Adrenal gland (tissue), 12 donors: ENCODE measurements around the gene MACROD2. TPM values are rescaled to one million over a fixed set of nuclear protein-coding genes. Genes with fewer than 3 reads are reported as not detected.

Experiments
- DNase-seq, 7 donors: peaks; one replicate each; pipeline ENCODE4 v3.0.0-alpha.2; 2019 to 2020
- H3K27ac ChIP-seq, 5 donors: fragments of 200-600 bp; sonication (generic) in 4 of 5; 1 replicate in 3 of 5; 2 replicates in 2 of 5; pipeline versions ENCODE4 v1.5.1 to v1.8.0; 2016 to 2020; ENCODE audit warnings: mild to moderate bottlenecking in 1 of 5
- H3K27me3 ChIP-seq: fragments of 200-600 bp; 2 replicates; pipeline ENCODE4 v1.8.0; 2021
- H3K36me3 ChIP-seq, 2 donors: fragments of 200-600 bp; replicated peaks in 1 of 2; 1 replicate in 1 of 2; 2 replicates in 1 of 2; pipeline versions ENCODE4 v1.5.1 to v1.8.0; 2018 to 2022
- H3K4me1 ChIP-seq, 2 donors: fragments of 200-600 bp; replicated peaks in 1 of 2; 1 replicate in 1 of 2; 2 replicates in 1 of 2; pipeline versions ENCODE4 v1.5.1 to v1.8.0; 2018 to 2021
- H3K4me3 ChIP-seq, 4 donors: fragments of 200-600 bp; sonication (generic) in 3 of 4; one replicate each; pipeline ENCODE4 v1.5.1; 2016 to 2018
- H3K9me3 ChIP-seq, 3 donors: fragments of 200-600 bp; sonication (generic) in 1 of 3; replicated peaks in 1 of 3; 1 replicate in 2 of 3; 2 replicates in 1 of 3; pipeline versions ENCODE4 v1.5.1 to v1.8.0; 2016 to 2021
- POLR2A ChIP-seq, 2 donors: fragments of 450-650 bp; IDR thresholded peaks; one replicate each; pipeline ENCODE4 v1.6.1; 2017; ENCODE audit warnings: antibody characterized with exemption in 2 of 2, mild to moderate bottlenecking in 2 of 2, moderate library complexity in 1 of 2
- WGBS, 4 donors: extraction: QIAGEN DNeasy Blood & Tissue Kit in 2 of 4; methylation state at CpG; one replicate each; pipeline versions ENCODE4 v1.1.5 to v1.1.7; 2013 to 2017; 5-methylcytosine and 5-hydroxymethylcytosine counted together
- intact Hi-C, 2 donors: fragments of 100-400 bp; cut with DNase I; formaldehyde crosslinking; loops; one replicate each; pipeline versions ENCODE4 v1.14.1 to v1.15.0; 2022 to 2023
- polyA plus RNA-seq, 3 donors: library from polyadenylated mRNA; stranded (reverse); fragments of 200-250 nt in 2 of 3; fragments of 350-450 nt in 1 of 3; fragmentation: Illumina TruSeq in 1 of 3; extraction: RNeasy Lipid Tissue Mini Kit (QIAGEN cat#74804) in 1 of 3; gene quantifications; one replicate each; pipeline ENCODE4 v1.2.3, GENCODE V29; 2013 to 2014
- total RNA-seq, 9 donors: library from RNA; depleted of rRNA in 4 of 9; stranded (reverse); fragments of >200 nt in 4 of 9; fragments of 120-200 nt in 1 of 9; fragmentation: NEBNext Ultra II Directional in 1 of 9; extraction: Animal tissue kit (Norgen Biotek cat#: 25700) in 1 of 9; gene quantifications; one replicate each; pipeline versions ENCODE4 v1.1.0 to v1.2.4, GENCODE V29; 2013 to 2023
- TF ChIP-seq, protein P1 (sequence below), 6 experiments: fragments of 450-650 bp in 4 of 6; fragments of 200-600 bp in 2 of 6; sonication (generic) in 1 of 6; IDR thresholded peaks; 1 replicate in 5 of 6; 2 replicates in 1 of 6; pipeline versions ENCODE4 v1.5.1 to v1.8.0; 2016 to 2021; ENCODE audit warnings: antibody characterized with exemption in 6 of 6, mild to moderate bottlenecking in 2 of 6, moderate library complexity in 1 of 6
- donor health status: healthy with polysubstance abuse.
- donor health status: Bipolar disorder and iron deficiency.
- donor health status: DM: yes; HTN: yes; CAD: no.
- donor health status: DM: no; HTN: no; CAD: no.
- donor health status: DM: no; HTN: no; CAD: no.
- donor health status: DM: yes; HTN: yes; CAD: no.

MACROD2 gene
- total and polyA plus RNA-seq, 12 donors: 1.1 to 21.2 (median 6.4) TPM

- Histone ChIP-seq H3K36me3 (no peaks in the 10 kb centered on the region), H3K4me3 (no peak overlapping the region), H3K4me1 (no peaks in the 10 kb centered on the region), H3K27ac (no peak overlapping the region), H3K27me3 (no peaks in the 10 kb centered on the region), H3K9me3 (no peaks in the 10 kb centered on the region)
- TF ChIP-seq, protein P1, sequence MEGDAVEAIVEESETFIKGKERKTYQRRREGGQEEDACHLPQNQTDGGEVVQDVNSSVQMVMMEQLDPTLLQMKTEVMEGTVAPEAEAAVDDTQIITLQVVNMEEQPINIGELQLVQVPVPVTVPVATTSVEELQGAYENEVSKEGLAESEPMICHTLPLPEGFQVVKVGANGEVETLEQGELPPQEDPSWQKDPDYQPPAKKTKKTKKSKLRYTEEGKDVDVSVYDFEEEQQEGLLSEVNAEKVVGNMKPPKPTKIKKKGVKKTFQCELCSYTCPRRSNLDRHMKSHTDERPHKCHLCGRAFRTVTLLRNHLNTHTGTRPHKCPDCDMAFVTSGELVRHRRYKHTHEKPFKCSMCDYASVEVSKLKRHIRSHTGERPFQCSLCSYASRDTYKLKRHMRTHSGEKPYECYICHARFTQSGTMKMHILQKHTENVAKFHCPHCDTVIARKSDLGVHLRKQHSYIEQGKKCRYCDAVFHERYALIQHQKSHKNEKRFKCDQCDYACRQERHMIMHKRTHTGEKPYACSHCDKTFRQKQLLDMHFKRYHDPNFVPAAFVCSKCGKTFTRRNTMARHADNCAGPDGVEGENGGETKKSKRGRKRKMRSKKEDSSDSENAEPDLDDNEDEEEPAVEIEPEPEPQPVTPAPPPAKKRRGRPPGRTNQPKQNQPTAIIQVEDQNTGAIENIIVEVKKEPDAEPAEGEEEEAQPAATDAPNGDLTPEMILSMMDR (IDR thresholded peaks at IDR 0.05): no peak
- TF ChIP-seq POLR2A (IDR thresholded peaks at IDR 0.05): no peak
- 77 to 93% (median 81%) methylated on average over 1 of the region's 1 CpG for WGBS, 4 donors
- intact Hi-C loops: no loop called here
- no peak for DNase-seq
Measured at GRCh38 chr20:14521436-14521835, 526.1 kb downstream of the MACROD2 start.

- H3K36me3 ChIP-seq: no peaks in the 10 kb centered on the region
- no peak for DNase-seq
- no peak for TF ChIP-seq POLR2A (IDR thresholded peaks at IDR 0.05)
- TF ChIP-seq, protein P1 (IDR thresholded peaks at IDR 0.05): no peak
- intact Hi-C loops: no loop called here
- H3K4me3 ChIP-seq: no peak overlapping the region
- H3K4me1 ChIP-seq: no peaks in the 10 kb centered on the region
- H3K27me3 ChIP-seq: no peaks in the 10 kb centered on the region
- H3K27ac ChIP-seq: no peak overlapping the region
- WGBS, 4 donors: 83 to 93% (median 90%) methylated on average over 5 of the region's 5 CpGs
- H3K9me3 ChIP-seq: no peaks in the 10 kb centered on the region
Measured at GRCh38 chr20:14522595-14522994, 527.3 kb downstream of the MACROD2 start.

- TF ChIP-seq, protein P1 (IDR thresholded peaks at IDR 0.05): no peak
- TF ChIP-seq POLR2A (IDR thresholded peaks at IDR 0.05): no peak
- 54 to 69% (median 61%) methylated on average over 4 of the region's 4 CpGs for WGBS, 4 donors
- Histone ChIP-seq H3K36me3 (no peaks in the 10 kb centered on the region), H3K4me1 (no peaks in the 10 kb centered on the region), H3K27me3 (no peaks in the 10 kb centered on the region), H3K27ac (no peak overlapping the region), H3K4me3 (no peak overlapping the region), H3K9me3 (no peaks in the 10 kb centered on the region)
- intact Hi-C loops: no loop called here
- no peak for DNase-seq
Measured at GRCh38 chr20:14523090-14523489, 527.8 kb downstream of the MACROD2 start.

- 75 to 89% (median 87%) methylated on average over 1 of the region's 1 CpG for WGBS, 4 donors
- H3K9me3 ChIP-seq: no peaks in the 10 kb centered on the region
- TF ChIP-seq, protein P1 (IDR thresholded peaks at IDR 0.05): no peak
- no peak for TF ChIP-seq POLR2A (IDR thresholded peaks at IDR 0.05)
- no peaks in the 10 kb centered on the region for H3K36me3 ChIP-seq
- no peak overlapping the region for H3K4me3 ChIP-seq
- H3K4me1 ChIP-seq: no peaks in the 10 kb centered on the region
- H3K27me3 ChIP-seq: no peaks in the 10 kb centered on the region
- DNase-seq: no peak
- no peak overlapping the region for H3K27ac ChIP-seq
- intact Hi-C loops: no loop called here
Measured at GRCh38 chr20:14525426-14525825, 530.1 kb downstream of the MACROD2 start.
